Measurements from ENCODE around the gene FSCN2. TPM values are rescaled to one million over a fixed set of nuclear protein-coding genes. Genes with fewer than 3 reads are reported as not detected.
A peak's percentile ranks its signal among the peaks of the same experiment; 100 is the strongest.

Gene FSCN2
- total RNA-seq, 1 experiment from 2014 or later = 1.6 TPM

GRCh38 chr17:81492202-81492601 lies 36.0 kb upstream of the FSCN2 start:
- peak overlapping the region in 1 of 2 experiments; percentile 31; a peak in 2 of 5 replicates for H3K4me3 Mint-ChIP-seq
- Histone ChIP-seq H3K14ac (ENCODE audit: insufficient read depth, low read length) (no peak overlapping the region; the same call in 1 of the 2 replicates), H3K4ac (ENCODE audit: low read depth, low read length) (no peak overlapping the region), H2BK15ac (ENCODE audit: low read depth, low read length) (no peak overlapping the region), H2BK20ac (ENCODE audit: low read depth, low read length, poor library complexity, severe bottlenecking) (no peak overlapping the region), H2BK120ac (ENCODE audit: low read depth, low read length, poor library complexity, severe bottlenecking) (no peak overlapping the region), H2BK5ac (ENCODE audit: insufficient read length, low read length) (no peak overlapping the region), H3K9ac (ENCODE audit: extremely low read depth, insufficient read length, low read length) (no peak overlapping the region), H3K9me3 (ENCODE audit: control insufficient read depth, low read depth, low read length) (no peaks in the 10 kb centered on the region), H3K56ac (ENCODE audit: insufficient read length, low read depth, low read length) (no peak overlapping the region), H3K4me1 (ENCODE audit: insufficient read depth, low read length) (peaks cover 3% of the 10 kb centered on the region; the same call in 1 of the 2 replicates), H3K79me1 (ENCODE audit: insufficient read depth, low read depth, low read length, poor library complexity, severe bottlenecking) (no peaks in the 10 kb centered on the region), H3K23me2 (ENCODE audit: insufficient read length, low read depth, low read length, poor library complexity, severe bottlenecking) (peaks cover 5% of the 10 kb centered on the region), H3K23ac (ENCODE audit: insufficient read length, low read depth, low read length) (no peak overlapping the region), H3T11ph (ENCODE audit: low read length) (no peak overlapping the region), H4K91ac (ENCODE audit: insufficient read length, low read depth, low read length) (no peak overlapping the region), H3K18ac (ENCODE audit: insufficient read length, low read depth, low read length) (no peak overlapping the region), H3K27ac (ENCODE audit: insufficient read length, low read depth, low read length) (no peak overlapping the region), H2BK12ac (ENCODE audit: insufficient read length, low read depth, low read length) (no peak overlapping the region), H3K4me2 (ENCODE audit: insufficient read depth, insufficient read length, low read length) (no peak overlapping the region), H2AFZ (ENCODE audit: low read length) (no peak overlapping the region), H4K20me1 (ENCODE audit: control insufficient read depth, insufficient read depth, insufficient read length) (no peaks in the 10 kb centered on the region), H3K27me3 (ENCODE audit: insufficient read depth, low read length) (no peaks in the 10 kb centered on the region; the same call in 1 of the 2 replicates), H2AK5ac (ENCODE audit: insufficient read length, low read length) (no peak overlapping the region), H3K79me2 (ENCODE audit: insufficient read depth, low read length) (no peaks in the 10 kb centered on the region), H4K8ac (replicated peaks; ENCODE audit: insufficient read length, low read depth, low read length) (no peak overlapping the region), H4K5ac (ENCODE audit: insufficient read length, low read depth, low read length) (no peak overlapping the region)
- WGBS (ENCODE audit: extremely low coverage, insufficient read length, low lambda C conversion rate) = no CpG with 5 or more reads among the region's 18 CpGs
- TF ChIP-seq CTCF (conservative IDR thresholded peaks at IDR 0.05) = no peak
- DNase-seq = no peak
- peaks cover 48% of the 10 kb centered on the region for H3K27me3 Mint-ChIP-seq (ENCODE audit: low read depth)
- no peaks in the 10 kb centered on the region for H3K36me3 Mint-ChIP-seq (ENCODE audit: insufficient read depth in 1 of 3, low read depth in 3 of 3)
- H3K27ac Mint-ChIP-seq = no peak overlapping the region
- H3K9me3 Mint-ChIP-seq = no peaks in the 10 kb centered on the region
- H3K4me1 Mint-ChIP-seq = peaks cover 27 to 41% of the 10 kb centered on the region in 2 experiments
